NCI-H82 (cell line): ENCODE data around the gene BNC1.
"Not testable (repeated sequence)": the region's sequence is repeated elsewhere in the genome, so short reads cannot be mapped to it uniquely, and the experiment has no call there.

Source experiments
- DNase-seq: peaks from one replicate; lab custom pipeline; 2025; lab: John Stamatoyannopoulos, UW

Gene BNC1

DNA sequence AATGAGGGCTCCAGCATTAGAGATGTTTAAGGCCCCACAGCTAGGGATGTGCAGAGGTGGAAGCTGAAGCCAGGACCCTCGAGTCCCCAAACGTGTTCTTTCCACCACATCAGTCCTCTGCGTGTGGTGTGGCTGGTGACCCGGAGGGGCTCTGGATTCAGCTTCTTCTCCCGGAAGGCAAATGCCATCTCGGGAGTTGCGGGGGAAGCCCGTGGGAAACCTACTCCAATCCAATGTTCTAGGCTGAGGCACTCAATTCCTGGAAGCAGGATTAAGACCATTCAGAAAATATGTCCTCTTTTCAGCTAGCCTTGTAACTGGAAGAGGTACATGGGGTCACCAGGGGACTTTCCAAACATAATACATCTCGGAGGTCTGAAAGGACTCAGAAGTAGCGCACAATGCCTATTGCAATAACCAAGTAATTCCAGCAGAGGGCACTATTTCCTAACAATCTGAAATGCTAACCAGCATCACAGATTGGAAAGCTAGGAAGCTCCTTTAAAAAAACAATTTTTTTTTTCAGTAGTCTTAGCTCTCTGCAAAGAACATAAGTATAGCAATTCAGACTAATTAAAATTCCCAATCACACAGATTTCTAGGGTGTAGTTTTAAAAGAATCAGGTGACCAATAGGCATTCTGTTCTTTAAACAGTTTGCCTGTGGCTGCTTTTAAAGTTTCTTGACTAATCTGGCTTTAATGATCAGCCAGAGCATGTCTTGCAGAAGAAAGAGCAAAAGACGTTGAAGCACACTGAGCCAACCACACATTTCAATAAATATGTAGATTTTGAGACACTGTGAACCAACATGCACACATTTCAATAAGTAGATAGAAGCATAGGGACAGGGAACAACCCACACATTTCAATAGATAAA, 36.1 kb downstream of the BNC1 start:
- peak; percentile 89 for DNase-seq

DNA sequence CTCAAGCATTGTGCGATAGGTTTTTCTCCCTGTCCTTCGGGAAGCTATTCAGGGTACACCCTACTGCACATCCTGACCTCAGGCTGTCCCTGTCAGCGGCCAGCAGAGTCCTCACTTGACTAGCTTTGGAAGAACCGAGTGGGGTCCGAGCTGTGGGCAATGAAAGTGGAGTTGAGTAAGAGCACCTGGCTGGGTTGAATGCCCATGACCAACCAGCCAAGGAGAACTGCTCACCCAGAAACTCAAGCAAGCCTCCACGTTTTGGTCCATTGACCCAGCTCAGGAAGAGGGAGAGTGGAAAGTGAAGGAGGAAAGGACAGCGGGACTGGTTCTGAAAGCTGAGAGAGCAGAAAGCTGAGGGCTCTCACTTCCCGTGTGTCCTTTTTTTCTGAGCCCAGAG, 40.8 kb downstream of the BNC1 start:
- DNase-seq: no peak

- no peak for DNase-seq
These were observed 54.2 kb downstream of the BNC1 start for GRCh38 chr15:83230242-83230641.

DNA sequence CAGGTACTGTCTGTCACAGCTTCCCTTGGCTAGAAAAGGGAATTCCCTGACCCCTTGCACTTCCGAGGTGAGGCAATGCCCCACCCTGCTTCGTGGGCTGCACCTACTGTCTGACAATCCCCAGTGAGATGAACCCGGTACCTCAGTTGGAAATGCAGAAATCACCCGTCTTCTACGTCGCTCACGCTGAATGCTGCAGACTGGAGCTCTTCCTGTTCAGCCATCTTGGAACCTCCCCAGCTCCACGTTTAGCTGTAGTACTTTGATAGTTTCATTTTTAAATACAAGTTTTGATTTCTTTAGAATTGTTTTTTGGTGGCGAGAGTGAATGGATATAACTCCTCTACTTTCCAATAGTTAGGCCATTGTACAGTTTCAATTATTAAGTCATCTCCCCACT, 59.0 kb downstream of the BNC1 start:
- no peak for DNase-seq

DNA sequence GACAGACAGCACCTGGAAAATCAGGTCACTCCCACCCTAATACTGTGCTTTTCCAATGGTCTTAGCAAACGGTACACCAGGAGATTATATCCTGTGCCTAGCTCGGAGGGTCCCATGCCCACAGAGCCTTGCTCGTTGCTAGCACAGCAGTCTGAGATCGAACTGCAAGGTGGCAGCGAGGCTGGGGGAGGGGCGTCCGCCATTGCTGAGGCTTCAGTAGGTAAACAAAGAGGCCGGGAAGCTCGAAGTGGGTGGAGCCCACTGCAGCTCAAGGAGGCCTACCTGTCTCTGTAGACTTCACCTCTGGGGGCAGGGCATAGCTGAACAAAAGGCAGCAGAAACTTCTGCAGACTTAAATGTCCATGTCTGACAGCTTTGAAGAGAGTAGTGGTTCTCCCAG, 62.7 kb downstream of the BNC1 start:
- DNase-seq: not testable (repeated sequence)

- DNase-seq: no peak
These were observed 65.4 kb downstream of the BNC1 start for GRCh38 chr15:83219026-83219425.

DNA sequence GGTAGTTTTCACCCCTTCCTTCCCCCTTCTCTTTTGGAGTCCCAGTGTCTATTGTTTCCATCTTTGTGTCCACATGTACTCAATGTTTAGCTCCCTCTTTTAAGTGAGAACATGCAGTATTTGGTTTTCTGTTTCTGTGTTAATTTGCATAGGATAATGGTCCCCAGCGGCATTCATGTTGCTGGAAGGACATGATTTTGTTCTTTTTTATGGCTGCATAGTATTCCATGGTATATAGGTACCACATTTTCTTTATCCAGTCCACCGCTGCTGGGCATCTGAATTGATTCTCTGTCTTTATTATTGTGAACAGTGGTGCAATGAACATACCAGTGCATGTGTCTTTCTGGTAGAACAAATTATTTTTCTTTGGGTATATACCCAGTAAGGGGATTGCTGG, 69.2 kb downstream of the BNC1 start:
- DNase-seq: no peak

DNA sequence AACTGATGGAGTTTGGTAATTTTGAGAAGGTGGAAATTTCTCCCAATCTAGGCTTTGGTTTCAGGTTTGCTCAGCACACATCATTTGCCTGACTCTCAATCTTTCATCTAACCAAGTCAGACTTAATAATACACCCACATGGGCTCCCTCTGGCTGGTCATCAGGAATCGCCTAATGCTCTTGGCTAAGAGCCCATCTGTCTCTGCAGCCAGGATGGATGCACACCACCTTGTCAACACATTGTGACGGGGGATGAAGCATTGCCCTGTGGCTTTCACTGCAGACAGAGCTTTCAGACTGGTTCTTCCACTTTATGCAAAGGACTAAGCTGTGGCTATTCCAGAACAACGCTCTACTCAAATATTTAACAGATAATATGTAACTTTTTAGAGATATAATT, 73.8 kb downstream of the BNC1 start:
- peak; percentile 95 for DNase-seq

- DNase-seq: peak; percentile 49
These were observed 75.1 kb downstream of the BNC1 start for GRCh38 chr15:83209333-83209732.

GRCh38 chr15:83208367-83208661, 76.2 kb downstream of the BNC1 start:
- no peak for DNase-seq

DNA sequence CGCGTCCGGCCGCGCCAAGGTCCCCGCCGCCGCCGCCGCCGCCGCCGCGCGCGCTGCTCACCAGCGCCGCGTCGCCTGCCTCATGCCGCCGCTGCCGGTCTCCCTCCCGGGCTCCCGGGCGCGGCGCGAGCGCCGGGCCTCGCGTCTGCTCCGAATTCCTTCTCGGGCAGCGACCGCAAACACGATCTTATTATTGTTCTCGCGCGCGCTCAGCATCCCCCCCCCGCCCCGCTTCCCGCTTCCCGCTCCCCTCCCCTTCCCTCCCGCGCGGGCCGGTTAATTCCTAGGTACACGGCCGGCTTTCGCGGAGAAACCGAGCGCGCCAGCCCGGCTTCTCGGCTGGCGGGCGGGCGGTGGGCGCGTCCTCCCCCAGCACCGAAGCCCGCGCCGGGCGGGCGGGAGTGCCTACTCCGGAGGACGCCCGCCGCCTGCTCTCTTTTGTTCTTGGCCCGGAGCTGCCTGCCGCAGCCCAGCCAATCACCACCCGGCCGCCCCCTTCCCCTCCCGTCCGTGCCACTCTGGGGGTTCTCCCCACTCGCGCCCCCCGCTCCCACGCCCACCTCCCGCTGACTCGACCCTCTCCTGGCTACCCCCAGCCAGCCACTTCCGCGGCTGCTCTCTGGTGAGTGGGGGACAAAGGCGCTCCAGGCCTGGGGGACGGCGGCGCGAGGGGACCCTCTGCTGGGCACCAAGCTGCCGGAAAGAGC, 76.7 kb downstream of the BNC1 start, which contains the start of gene HDGFL3:
Gene HDGFL3 (minus strand): TSS at position 164 of the 707 bp plus-strand sequence. CDS start 409 bp downstream, outside the sequence.
- peak; percentile 86 for DNase-seq

DNA sequence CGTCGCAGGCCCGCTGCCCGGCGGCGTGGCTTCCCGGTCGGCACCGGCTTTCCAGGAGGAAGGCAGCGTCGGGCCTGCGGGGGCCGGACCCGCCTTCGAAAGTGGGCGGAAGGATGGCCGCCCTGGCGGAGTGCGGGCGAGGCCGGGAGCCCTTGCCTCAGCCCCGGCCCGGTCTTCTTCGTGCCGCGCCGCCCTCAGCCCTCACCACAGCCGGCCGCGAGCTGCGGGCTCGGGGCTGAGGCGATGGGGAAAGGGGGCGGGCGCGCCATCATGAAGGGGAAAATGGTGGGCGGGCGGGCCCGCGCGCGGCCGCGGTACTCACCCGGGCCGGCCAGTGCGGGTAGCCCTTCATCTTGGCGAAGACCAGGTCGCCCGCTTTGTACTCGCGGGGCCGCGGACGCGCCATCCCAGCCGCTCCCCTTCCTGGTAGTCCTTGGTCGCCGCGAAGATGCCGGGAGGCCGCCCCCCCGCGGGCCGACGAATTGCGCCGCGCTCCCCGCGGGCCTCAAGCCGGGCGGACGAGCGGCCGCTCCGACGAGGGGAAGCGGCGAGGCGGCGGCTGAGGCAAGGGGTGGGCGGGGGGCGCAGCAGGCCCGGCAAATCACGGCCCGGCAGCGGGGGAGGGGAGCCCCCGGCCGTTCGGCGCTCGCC, 77.3 kb downstream of the BNC1 start:
- DNase-seq: peak; percentile 86

DNA sequence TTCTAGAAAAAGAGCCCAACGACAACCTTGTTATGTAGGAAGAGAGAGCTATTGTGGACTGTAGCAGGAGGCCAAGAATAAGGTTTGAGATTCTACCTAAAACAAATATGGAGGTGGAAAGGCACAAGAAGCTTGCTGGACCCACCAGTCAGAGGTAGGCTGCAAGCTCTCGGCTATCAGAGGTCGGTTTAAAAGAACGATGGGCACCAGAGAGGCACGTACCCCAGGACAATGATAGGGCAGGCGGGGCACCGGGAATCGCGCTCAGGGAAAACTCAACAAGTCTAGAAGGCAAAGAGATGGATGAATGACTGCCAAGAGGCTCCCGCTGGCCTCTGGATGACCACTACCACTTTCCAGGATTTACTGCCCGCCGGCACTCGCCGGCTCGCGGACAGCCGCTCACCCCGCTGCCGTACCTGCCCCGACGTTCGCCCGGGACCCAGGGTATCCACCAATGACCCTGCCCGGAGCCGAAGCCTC, 77.9 kb downstream of the BNC1 start:
- DNase-seq: peak; percentile 56
